T-cell (primary cell): ENCODE results near the gene OR10H3. TPM values are rescaled to one million over a fixed set of nuclear protein-coding genes. Genes with fewer than 3 reads are reported as not detected.
"Not testable (repeated sequence)": the region's sequence is repeated elsewhere in the genome, so short reads cannot be mapped to it uniquely, and the experiment has no call there.

Experiments
- ATAC-seq, 4 experiments: fragments of 200-7000 bp in 3 of 4; fragments of 150-1000 bp in 1 of 4; cut with Tn5 transposase; replicated peaks in 1 of 4; 1 replicate in 3 of 4; 2 replicates in 1 of 4; pipeline ENCODE4 v1.10.0; 2021; ENCODE audit warnings: moderate library complexity in 3 of 4, mild to moderate bottlenecking in 2 of 4, moderate number of reproducible peaks in 1 of 4
- CTCF ChIA-PET, 2 donors: fragments of 300-600 bp; sonication (Branson Sonifier 250); formaldehyde crosslinking; loops; one replicate each; lab custom pipeline; 2022; ENCODE audit warnings: antibody characterized with exemption in 2 of 2; lab: Charles Lee
- POLR2A ChIA-PET, 2 donors: fragments of 300-600 bp; sonication (Branson Sonifier 250); formaldehyde crosslinking; loops; one replicate each; lab custom pipeline; 2022; ENCODE audit warnings: antibody characterized with exemption in 2 of 2; lab: Charles Lee
- DNase-seq, 35 experiments: peaks; one replicate each; pipeline versions ENCODE4 v3.0.0 to v3.0.0-alpha.2; 2013 to 2023
- H3K27ac ChIP-seq: one replicate; pipeline ENCODE4 v1.5.1; 2013; ENCODE audit warnings: low read length
- H3K27me3 ChIP-seq, 2 experiments: replicated peaks in 1 of 2; 1 replicate in 1 of 2; 2 replicates in 1 of 2; pipeline versions ENCODE4 v1.6.1 to v1.7.0; 2013; ENCODE audit warnings: low read length in 1 of 2, mixed read lengths in 1 of 2; ENCODE audit not compliant: control insufficient read depth in 2 of 2, insufficient read depth in 2 of 2; ENCODE audit errors: extremely low read depth in 1 of 2
- H3K36me3 ChIP-seq, 2 donors: 1 replicate in 1 of 2; 2 replicates in 1 of 2; pipeline versions ENCODE4 v1.6.1 to v1.7.0; 2013; ENCODE audit warnings: low read length in 1 of 2; ENCODE audit not compliant: control insufficient read depth in 2 of 2, insufficient read depth in 1 of 2; ENCODE audit errors: extremely low read depth in 1 of 2
- H3K4me1 ChIP-seq, 2 experiments: 1 replicate in 1 of 2; 2 replicates in 1 of 2; pipeline versions ENCODE4 v1.6.1 to v1.7.0; 2013; ENCODE audit warnings: low read length in 2 of 2, mixed read lengths in 1 of 2; ENCODE audit not compliant: insufficient read depth in 2 of 2, control insufficient read depth in 1 of 2; ENCODE audit errors: extremely low read depth in 1 of 2
- H3K4me3 ChIP-seq, 2 donors: 1 replicate in 1 of 2; 2 replicates in 1 of 2; pipeline versions ENCODE4 v1.5.1 to v1.7.0; 2013; ENCODE audit warnings: mild to moderate bottlenecking in 2 of 2, low read length in 1 of 2, moderate library complexity in 1 of 2; ENCODE audit not compliant: control insufficient read depth in 1 of 2; ENCODE audit errors: extremely low read depth in 1 of 2
- H3K9me3 ChIP-seq: 2 replicates; pipeline ENCODE4 v1.7.0; 2013
- H3K27ac Mint-ChIP-seq, 2 donors: one replicate each; pipeline ENCODE4 v1.8.0; 2020 to 2021; ENCODE audit warnings: mild to moderate bottlenecking in 2 of 2, mixed read lengths in 2 of 2
- H3K27me3 Mint-ChIP-seq, 2 donors: one replicate each; pipeline ENCODE4 v1.8.0; 2021 to 2022; ENCODE audit warnings: mixed read lengths in 2 of 2
- H3K36me3 Mint-ChIP-seq: one replicate; pipeline ENCODE4 v1.8.0; 2021; ENCODE audit warnings: mixed read lengths
- H3K4me1 Mint-ChIP-seq, 3 donors: one replicate each; pipeline ENCODE4 v1.8.0; 2020 to 2022; ENCODE audit warnings: mixed read lengths in 3 of 3, mild to moderate bottlenecking in 1 of 3
- H3K4me3 Mint-ChIP-seq, 3 donors: one replicate each; pipeline ENCODE4 v1.8.0; 2020 to 2022; ENCODE audit warnings: mild to moderate bottlenecking in 3 of 3, mixed read lengths in 3 of 3, moderate library complexity in 3 of 3
- H3K9me3 Mint-ChIP-seq, 3 donors: one replicate each; pipeline ENCODE4 v1.8.0; 2020 to 2022; ENCODE audit warnings: mixed read lengths in 3 of 3
- WGBS: methylation state at CpG from one replicate; pipeline ENCODE4 v1.1.5; 2013; ENCODE audit warnings: missing lambda C conversion rate; ENCODE audit not compliant: insufficient coverage; 5-methylcytosine and 5-hydroxymethylcytosine counted together
- total RNA-seq, 35 experiments: library from RNA in 6 of 35; stranded (reverse) in 6 of 35; fragments of 120-200 nt in 1 of 35; gene quantifications; one replicate each; pipeline versions ENCODE4 v1.2.1 to v1.2.4 and lab custom pipeline; 2013 to 2026

OR10H3 gene
- total RNA-seq, 5 donors from 2014 or later (not counting 1 experiment from before 2014, with no cell fraction given), result not detected

- Mint-ChIP-seq H3K9me3 (no peaks in the 10 kb centered on the region), H3K4me1 (peaks cover 0 to 8% (median 4%) of the 10 kb centered on the region in 3 donors), H3K27ac (no peak overlapping the region), H3K27me3 (peaks cover under 1 to 9% of the 10 kb centered on the region in 2 donors), H3K36me3 (no peaks in the 10 kb centered on the region), H3K4me3 (no peak overlapping the region)
- ChIA-PET POLR2A (no interaction called here), CTCF (no interaction called here)
- no peaks in the 10 kb centered on the region for H3K4me1 ChIP-seq
- no peak overlapping the region for H3K4me3 ChIP-seq
- H3K36me3 ChIP-seq, result no peaks in the 10 kb centered on the region
- H3K9me3 ChIP-seq, result no peaks in the 10 kb centered on the region
- WGBS, result 71% methylated on average over 1 of the region's 5 CpGs
- ATAC-seq (no peak), DNase-seq (no peak)
- no peak overlapping the region for H3K27ac ChIP-seq
- peaks cover 0 to 18% of the 10 kb centered on the region in 2 experiments for H3K27me3 ChIP-seq
Measured at GRCh38 chr19:15781661-15782060, 43.9 kb downstream of the OR10H3 start.

- Histone ChIP-seq H3K4me3 (no peak overlapping the region), H3K27me3 (peaks cover 0 to 18% of the 10 kb centered on the region in 2 experiments), H3K36me3 (no peaks in the 10 kb centered on the region), H3K4me1 (no peaks in the 10 kb centered on the region), H3K9me3 (no peaks in the 10 kb centered on the region), H3K27ac (no peak overlapping the region)
- ATAC-seq (no peak), DNase-seq (no peak)
- H3K27ac Mint-ChIP-seq, result no peak overlapping the region
- no peak overlapping the region for H3K4me3 Mint-ChIP-seq
- ChIA-PET CTCF (no interaction called here), POLR2A (no interaction called here)
- WGBS, result no CpG with 5 or more reads among the region's 3 CpGs
- H3K36me3 Mint-ChIP-seq, result no peaks in the 10 kb centered on the region
- H3K27me3 Mint-ChIP-seq, result peaks cover 3 to 12% of the 10 kb centered on the region in 2 donors
- no peaks in the 10 kb centered on the region for H3K9me3 Mint-ChIP-seq
- H3K4me1 Mint-ChIP-seq, result peaks cover 0 to 8% (median 4%) of the 10 kb centered on the region in 3 donors
Measured at GRCh38 chr19:15782211-15782610, 44.4 kb downstream of the OR10H3 start.

GRCh38 chr19:15782896-15783295, 45.1 kb downstream of the OR10H3 start:
- H3K4me1 ChIP-seq, H3K27ac ChIP-seq, H3K4me3 ChIP-seq, DNase-seq, H3K27ac Mint-ChIP-seq, H3K4me3 Mint-ChIP-seq, POLR2A ChIA-PET, H3K4me1 Mint-ChIP-seq, H3K36me3 Mint-ChIP-seq, CTCF ChIA-PET, H3K9me3 Mint-ChIP-seq, H3K36me3 ChIP-seq, H3K9me3 ChIP-seq, ATAC-seq: not testable (repeated sequence)
- WGBS, result 40% methylated on average over 2 of the region's 7 CpGs
- peaks cover 10 to 16% of the 10 kb centered on the region in 2 donors for H3K27me3 Mint-ChIP-seq
- H3K27me3 ChIP-seq, result peaks cover 0 to 18% of the 10 kb centered on the region in 2 experiments

- no peaks in the 10 kb centered on the region for H3K4me1 Mint-ChIP-seq
- DNase-seq (no peak), ATAC-seq (no peak)
- no peak within 1 kb of the TSS for H3K4me3 Mint-ChIP-seq
- H3K9me3 Mint-ChIP-seq, result no peaks in the 10 kb centered on the region
- no peaks in the 10 kb centered on the region for H3K4me1 ChIP-seq
- ChIA-PET CTCF (no interaction called here), POLR2A (interaction anchor here in 1 of 2 donors (0.6 kb wide), 1 partner anchor 9 kb away, joined by 3 read pairs; no protein-coding TSS in a partner anchor)
- H3K27ac ChIP-seq, result no peak within 1 kb of the TSS
- peaks cover 0 to 39% of the 10 kb centered on the region in 2 experiments for H3K27me3 ChIP-seq
- H3K36me3 Mint-ChIP-seq, result no peaks in the 10 kb centered on the region
- no peaks in the 10 kb centered on the region for H3K9me3 ChIP-seq
- no peak within 1 kb of the TSS for H3K27ac Mint-ChIP-seq
- no peak within 1 kb of the TSS for H3K4me3 ChIP-seq
- H3K27me3 Mint-ChIP-seq, result peaks cover 30 to 32% of the 10 kb centered on the region in 2 donors
- no peaks in the 10 kb centered on the region for H3K36me3 ChIP-seq
- 70% methylated on average over 4 of the region's 6 CpGs for WGBS
Measured at GRCh38 chr19:15787611-15788155, 49.9 kb downstream of the OR10H3 start, which contains the start of gene OR10H5. Gene OR10H5 (plus strand): TSS chr19:15787661. CDS start chr19:15794049, 6,388 bp downstream.

- DNase-seq (no peak), ATAC-seq (no peak)
- WGBS, result no CpG with 5 or more reads among the region's 4 CpGs
- Histone ChIP-seq H3K9me3 (no peaks in the 10 kb centered on the region), H3K27me3 (peaks cover 0 to 39% of the 10 kb centered on the region in 2 experiments), H3K27ac (no peak overlapping the region), H3K36me3 (no peaks in the 10 kb centered on the region), H3K4me1 (no peaks in the 10 kb centered on the region), H3K4me3 (no peak overlapping the region)
- Mint-ChIP-seq H3K4me1 (no peaks in the 10 kb centered on the region), H3K9me3 (no peaks in the 10 kb centered on the region), H3K36me3 (no peaks in the 10 kb centered on the region), H3K27me3 (peaks cover 30% of the 10 kb centered on the region in 2 donors), H3K4me3 (no peak overlapping the region), H3K27ac (no peak overlapping the region)
- POLR2A ChIA-PET, result no interaction called here
- CTCF ChIA-PET, result no interaction called here
Measured at GRCh38 chr19:15788594-15789270, 50.9 kb downstream of the OR10H3 start.

GRCh38 chr19:15790096-15790495, 52.3 kb downstream of the OR10H3 start:
- ATAC-seq (no peak), DNase-seq (no peak)
- CTCF ChIA-PET, result no interaction called here
- Mint-ChIP-seq H3K4me3 (no peak overlapping the region), H3K27ac (no peak overlapping the region), H3K4me1 (no peaks in the 10 kb centered on the region), H3K27me3 (peaks cover 33 to 35% of the 10 kb centered on the region in 2 donors), H3K9me3 (no peaks in the 10 kb centered on the region), H3K36me3 (no peaks in the 10 kb centered on the region)
- Histone ChIP-seq H3K36me3 (no peaks in the 10 kb centered on the region), H3K27ac (no peak overlapping the region), H3K4me1 (no peaks in the 10 kb centered on the region), H3K4me3 (no peak overlapping the region), H3K27me3 (peaks cover 0 to 40% of the 10 kb centered on the region in 2 experiments), H3K9me3 (no peaks in the 10 kb centered on the region)
- WGBS, result 56% methylated on average over 6 of the region's 6 CpGs
- POLR2A ChIA-PET, result no interaction called here
